ENCODE data around the gene SPEM2.

SPEM2 gene

DNA sequence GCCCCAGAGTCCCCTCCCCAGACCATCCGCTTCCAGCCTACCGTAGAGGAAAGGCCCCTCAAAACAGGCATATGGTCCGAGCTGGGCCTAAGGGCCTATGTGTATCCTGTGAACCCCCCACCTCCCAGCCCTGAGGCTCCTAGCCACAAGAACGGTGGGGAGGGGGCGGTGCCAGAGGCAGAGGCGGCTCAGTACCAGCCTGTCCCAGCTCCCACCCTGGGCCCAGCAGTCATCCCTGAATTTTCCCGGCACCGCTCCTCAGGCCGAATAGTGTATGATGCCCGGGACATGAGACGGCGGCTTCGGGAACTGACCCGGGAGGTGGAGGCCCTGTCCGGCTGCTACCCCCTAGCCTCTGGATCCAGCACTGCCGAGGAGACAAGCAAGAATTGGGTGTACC is 4.2 kb upstream of the SPEM2 start:
- DNase-seq (ENCODE audit: low spot score) = no peak

DNA sequence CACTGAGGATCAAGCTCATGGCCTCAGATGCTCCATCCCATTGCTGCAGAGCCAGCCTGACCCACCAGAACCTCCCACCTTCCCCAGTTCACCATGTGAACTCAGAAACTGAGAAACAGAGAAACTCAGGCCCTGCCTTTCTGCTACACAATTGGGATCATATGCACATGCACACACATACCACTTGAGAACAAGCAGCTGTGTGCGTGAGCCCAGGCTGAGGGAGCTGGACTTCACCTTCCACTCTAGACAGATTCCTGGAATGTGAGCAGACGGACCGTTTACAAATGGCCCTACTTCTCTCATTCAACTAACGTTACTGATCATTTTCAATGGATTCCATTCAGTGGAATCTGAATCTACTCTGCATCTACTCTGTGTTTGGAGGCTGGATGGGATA is 1.7 kb upstream of the SPEM2 start:
- DNase-seq (ENCODE audit: low spot score) = no peak

GRCh38 chr17:7425756-7426155 is 340 bp downstream of the SPEM2 start:
- no peak for DNase-seq (ENCODE audit: low spot score)

DNA sequence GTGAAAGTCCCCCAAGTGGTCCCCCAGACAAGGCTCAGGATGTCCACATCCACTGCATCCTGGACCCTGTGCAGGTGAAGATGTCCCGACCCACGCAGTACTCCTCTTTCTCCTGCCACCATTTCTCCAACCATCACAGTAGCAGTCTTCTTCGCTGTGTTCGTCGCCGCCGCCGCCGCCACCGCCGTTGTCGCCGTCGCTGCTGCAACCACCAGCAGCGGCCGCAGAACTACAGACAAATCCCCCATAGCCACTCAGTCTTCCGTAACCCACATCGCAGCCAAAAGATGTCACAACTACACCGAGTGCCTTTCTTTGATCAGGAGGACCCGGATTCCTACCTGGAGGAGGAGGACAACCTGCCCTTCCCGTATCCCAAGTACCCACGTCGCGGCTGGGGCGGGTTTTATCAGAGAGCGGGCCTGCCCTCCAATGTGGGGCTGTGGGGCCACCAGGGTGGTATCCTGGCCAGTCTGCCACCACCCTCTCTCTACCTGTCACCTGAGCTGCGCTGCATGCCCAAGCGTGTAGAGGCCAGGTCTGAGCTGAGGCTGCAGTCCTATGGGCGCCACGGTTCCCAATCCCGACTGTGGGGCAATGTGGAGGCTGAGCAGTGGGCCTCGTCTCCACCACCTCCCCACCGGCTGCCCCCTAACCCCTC is 917 bp downstream of the SPEM2 start:
- no peak for DNase-seq (ENCODE audit: low spot score)

DNA sequence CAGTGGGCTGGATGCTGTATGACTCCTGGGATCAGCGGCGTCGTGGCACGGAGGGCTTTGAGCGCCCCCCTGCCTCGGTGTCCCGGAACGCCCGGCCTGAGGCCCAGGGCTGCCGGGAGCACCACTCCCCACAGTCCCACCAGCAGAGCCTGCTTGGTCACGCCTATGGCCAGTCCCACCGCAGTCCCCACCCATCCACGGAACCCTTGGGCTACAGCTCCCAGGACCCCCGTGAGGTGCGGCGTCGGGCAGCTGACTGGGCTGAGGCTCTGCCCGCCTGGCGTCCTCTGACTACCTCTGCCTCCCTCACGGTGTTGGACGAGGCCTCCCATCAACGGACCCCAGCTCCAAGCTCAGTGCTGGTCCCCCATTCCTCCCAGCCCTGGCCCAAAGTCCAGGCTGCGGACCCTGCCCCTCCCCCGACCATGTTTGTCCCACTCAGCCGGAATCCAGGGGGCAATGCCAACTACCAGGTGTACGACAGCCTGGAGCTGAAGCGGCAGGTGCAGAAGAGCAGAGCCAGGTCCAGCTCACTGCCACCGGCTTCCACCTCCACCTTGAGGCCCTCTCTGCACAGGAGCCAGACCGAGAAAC is 1.6 kb downstream of the SPEM2 start:
- DNase-seq (ENCODE audit: low spot score) = no peak

DNA sequence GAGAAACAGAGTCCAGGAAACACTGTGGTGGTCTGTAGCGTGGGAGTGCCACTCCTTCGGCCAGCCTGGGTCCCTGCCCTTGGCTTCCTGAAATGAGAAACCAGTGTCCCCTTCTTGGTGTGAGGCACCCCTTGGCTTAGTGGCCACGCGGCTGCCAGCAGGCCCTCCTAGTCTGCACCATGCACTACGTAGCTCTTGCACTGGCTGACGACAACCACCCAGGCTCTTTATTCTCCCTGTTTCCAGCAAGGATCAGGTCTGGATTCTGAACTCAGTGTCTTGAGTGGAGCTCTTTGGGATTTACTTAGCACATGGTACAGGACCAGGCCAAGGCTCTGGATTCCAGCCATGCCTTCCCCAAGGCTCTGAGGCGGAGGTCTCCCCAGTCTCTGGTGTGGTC is 2.1 kb downstream of the SPEM2 start:
- DNase-seq (ENCODE audit: low spot score) = no peak

- no peak for DNase-seq (ENCODE audit: low spot score)
Observed at GRCh38 chr17:7428557-7428956, 3.1 kb downstream of the SPEM2 start, which contains the start of gene SPEM3. TSS of gene SPEM3 (plus strand) at chr17:7428857. CDS start at chr17:7428903, 46 bp downstream.

GRCh38 chr17:7429722-7430121 is 4.3 kb downstream of the SPEM2 start:
- DNase-seq (ENCODE audit: low spot score) = no peak

GRCh38 chr17:7431231-7431630 is 5.8 kb downstream of the SPEM2 start:
- DNase-seq (ENCODE audit: low spot score) = no peak

- DNase-seq (ENCODE audit: low spot score) = no peak
Observed at GRCh38 chr17:7432296-7432695, 6.9 kb downstream of the SPEM2 start.

GRCh38 chr17:7435676-7436555 is 10.5 kb downstream of the SPEM2 start:
- no peak for DNase-seq (ENCODE audit: low spot score)

DNA sequence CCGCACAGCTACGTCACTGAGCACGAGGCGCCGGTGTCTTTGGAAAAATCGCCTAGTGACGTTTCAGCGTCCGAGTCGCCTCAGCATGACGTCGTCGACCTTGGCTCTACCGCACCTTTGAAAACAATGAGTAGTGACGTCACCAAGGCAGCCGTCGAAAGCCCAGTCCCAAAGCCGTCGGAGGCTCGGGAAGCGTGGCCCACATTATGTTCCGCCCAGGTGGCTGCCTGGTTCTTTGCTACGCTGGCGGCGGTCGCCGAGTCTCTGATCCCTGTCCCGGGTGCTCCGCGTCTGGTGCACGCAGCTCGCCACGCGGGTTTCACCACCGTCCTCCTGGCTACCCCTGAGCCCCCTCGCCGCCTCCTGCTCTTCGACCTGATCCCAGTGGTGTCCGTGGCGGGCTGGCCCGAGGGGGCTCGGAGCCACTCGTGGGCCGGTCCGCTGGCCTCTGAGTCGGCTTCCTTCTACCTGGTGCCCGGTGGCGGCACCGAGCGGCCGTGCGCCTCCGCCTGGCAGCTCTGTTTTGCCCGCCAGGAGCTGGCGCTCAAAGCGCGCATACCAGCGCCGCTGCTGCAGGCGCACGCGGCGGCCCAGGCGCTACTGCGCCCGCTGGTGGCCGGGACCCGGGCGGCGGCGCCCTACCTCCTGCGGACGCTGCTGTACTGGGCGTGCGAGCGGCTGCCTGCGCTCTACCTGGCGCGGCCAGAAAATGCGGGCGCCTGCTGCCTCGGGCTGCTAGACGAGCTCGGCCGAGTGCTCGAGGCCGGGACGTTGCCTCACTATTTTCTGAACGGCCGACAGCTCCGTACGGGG is 11.3 kb downstream of the SPEM2 start:
- peak; percentile 29 for DNase-seq (ENCODE audit: low spot score)

- no peak for DNase-seq (ENCODE audit: low spot score)
Observed at GRCh38 chr17:7437369-7437863, 12.0 kb downstream of the SPEM2 start.

- no peak for DNase-seq (ENCODE audit: low spot score)
Observed at GRCh38 chr17:7437950-7438614, 12.7 kb downstream of the SPEM2 start.

DNA sequence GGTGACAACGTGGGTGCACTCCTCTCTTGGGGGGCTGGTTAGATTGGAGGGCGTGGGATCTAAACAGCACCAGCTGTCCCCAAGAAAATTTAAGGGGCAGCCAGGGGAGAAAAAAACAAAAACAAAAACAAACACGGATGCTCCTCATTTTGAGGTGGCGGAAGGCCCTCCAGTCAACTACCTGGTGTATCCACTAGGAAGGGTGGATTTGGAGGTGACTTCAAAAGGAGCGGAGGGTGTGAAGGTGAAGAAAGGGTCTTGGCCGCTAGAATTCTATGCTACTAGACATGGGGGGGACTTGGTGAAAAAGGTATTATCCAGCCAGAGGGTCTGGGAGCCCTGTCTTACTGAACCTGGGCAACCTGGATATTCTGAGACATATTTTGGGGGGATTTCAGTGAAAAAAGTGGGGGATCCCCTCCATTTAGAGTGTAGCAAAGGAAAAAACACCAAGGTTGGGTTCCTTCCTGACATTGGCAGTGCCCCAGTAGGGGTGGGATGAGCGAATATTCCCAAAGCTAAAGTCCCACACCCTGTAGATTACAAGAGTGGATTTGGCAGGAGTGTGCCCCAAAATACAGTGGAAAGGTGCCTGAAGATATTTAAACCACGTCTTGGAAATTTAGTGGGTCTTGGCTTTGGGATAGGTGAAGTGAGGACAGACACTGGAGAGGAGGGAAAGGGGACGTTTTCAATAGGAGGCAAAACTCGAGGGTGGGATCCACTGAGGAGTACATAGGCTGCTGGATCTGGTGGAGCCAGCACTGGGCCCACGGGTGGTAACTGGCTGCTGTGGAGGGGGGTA is 13.4 kb downstream of the SPEM2 start:
- DNase-seq (ENCODE audit: low spot score) = no peak

DNA sequence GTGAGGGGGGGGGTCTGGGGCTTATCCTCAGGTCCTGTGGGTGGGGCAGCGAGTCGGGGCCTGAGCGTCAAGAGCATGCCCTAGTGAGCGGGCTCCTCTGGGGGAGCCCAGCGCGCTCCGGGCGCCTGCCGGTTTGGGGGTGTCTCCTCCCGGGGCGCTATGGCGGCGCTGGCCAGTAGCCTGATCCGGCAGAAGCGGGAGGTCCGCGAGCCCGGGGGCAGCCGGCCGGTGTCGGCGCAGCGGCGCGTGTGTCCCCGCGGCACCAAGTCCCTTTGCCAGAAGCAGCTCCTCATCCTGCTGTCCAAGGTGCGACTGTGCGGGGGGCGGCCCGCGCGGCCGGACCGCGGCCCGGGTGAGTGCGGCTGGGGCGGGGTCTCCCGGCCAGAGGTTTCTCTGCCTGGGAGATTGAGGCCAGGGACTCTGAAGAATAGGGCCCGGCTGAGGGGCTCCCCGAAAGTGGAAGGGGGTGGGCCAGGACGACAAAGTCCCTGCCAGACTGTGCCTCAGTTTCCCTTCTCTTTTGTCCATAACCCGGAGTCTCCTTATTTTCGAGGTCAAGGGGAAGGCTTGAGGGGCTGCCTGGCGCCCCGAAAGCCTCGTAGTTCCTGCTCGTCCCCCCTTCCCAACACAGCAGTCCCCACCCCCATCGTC is 14.2 kb downstream of the SPEM2 start, which contains the start of gene FGF11:
TSS of gene FGF11 (plus strand) at position 51 of the 651 bp plus-strand sequence. CDS start at position 160, 109 bp downstream.
- no peak for DNase-seq (ENCODE audit: low spot score)

- no peak for DNase-seq (ENCODE audit: low spot score)
Observed at GRCh38 chr17:7440113-7440833, 14.9 kb downstream of the SPEM2 start.

- DNase-seq (ENCODE audit: low spot score) = no peak
Observed at GRCh38 chr17:7440834-7441195, 15.4 kb downstream of the SPEM2 start.

GRCh38 chr17:7441266-7441665 is 15.8 kb downstream of the SPEM2 start:
- no peak for DNase-seq (ENCODE audit: low spot score)

Measured in COLO829 (cell line).